SK-N-SH treated with all-trans-retinoic acid at 6 μM for 48 hours (cell line): Measurements from ENCODE around the gene LPGAT1.

ENCODE experiments used
- ESRRG ChIP-seq: fragments of 250-450 bp; sonication (Bioruptor Pico); IDR thresholded peaks from 2 replicates; pipeline ENCODE4 v1.6.1; 2021; ENCODE audit warnings: mild to moderate bottlenecking
- SNAI2 ChIP-seq: fragments of 250-450 bp; sonication (Bioruptor Pico); IDR thresholded peaks from 2 replicates; pipeline ENCODE4 v1.5.0; 2020; ENCODE audit warnings: mild to moderate bottlenecking, moderate library complexity
- TF ChIP-seq, protein P1 (sequence below): fragments of 250-450 bp; sonication (Bioruptor Pico); IDR thresholded peaks from 2 replicates; pipeline ENCODE4 v1.8.0; 2020; ENCODE audit warnings: mild to moderate bottlenecking, moderate library complexity, borderline replicate concordance

DNA sequence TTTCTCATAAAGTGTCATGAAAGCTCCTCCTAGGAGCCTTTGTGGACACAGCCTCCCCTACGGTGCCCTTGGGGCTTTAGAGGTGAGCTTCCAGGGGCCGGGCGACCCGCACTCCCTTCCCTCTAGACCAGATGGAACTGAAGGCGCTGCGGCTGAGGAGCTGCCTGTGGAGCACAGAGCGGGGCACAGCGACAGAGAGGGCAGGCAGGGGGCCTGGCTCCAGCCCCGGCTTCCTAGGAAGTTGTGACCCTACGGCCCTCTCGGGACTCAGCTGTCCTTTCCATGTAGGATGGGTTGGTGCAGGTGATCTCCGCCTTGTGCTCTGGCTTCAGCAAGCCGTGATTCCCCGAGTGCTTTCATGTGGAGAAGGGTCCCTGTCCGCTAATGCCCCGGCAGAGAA lies 131.5 kb downstream of the LPGAT1 start:
- TF ChIP-seq SNAI2 (CRISPR knock-in tag) (no peak), ESRRG (CRISPR knock-in tag) (no peak)
- TF ChIP-seq, protein P1, sequence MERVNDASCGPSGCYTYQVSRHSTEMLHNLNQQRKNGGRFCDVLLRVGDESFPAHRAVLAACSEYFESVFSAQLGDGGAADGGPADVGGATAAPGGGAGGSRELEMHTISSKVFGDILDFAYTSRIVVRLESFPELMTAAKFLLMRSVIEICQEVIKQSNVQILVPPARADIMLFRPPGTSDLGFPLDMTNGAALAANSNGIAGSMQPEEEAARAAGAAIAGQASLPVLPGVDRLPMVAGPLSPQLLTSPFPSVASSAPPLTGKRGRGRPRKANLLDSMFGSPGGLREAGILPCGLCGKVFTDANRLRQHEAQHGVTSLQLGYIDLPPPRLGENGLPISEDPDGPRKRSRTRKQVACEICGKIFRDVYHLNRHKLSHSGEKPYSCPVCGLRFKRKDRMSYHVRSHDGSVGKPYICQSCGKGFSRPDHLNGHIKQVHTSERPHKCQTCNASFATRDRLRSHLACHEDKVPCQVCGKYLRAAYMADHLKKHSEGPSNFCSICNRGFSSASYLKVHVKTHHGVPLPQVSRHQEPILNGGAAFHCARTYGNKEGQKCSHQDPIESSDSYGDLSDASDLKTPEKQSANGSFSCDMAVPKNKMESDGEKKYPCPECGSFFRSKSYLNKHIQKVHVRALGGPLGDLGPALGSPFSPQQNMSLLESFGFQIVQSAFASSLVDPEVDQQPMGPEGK, result no peak
